Non-pigmented ciliary epithelial cell (primary cell): ENCODE data around the gene SP2.
A peak's percentile ranks its signal among the peaks of the same experiment; 100 is the strongest.

Experiments
- DNase-seq: peaks from one replicate; pipeline ENCODE4 v3.0.0-alpha.2; 2010; ENCODE audit warnings: low read depth

SP2 gene

DNA sequence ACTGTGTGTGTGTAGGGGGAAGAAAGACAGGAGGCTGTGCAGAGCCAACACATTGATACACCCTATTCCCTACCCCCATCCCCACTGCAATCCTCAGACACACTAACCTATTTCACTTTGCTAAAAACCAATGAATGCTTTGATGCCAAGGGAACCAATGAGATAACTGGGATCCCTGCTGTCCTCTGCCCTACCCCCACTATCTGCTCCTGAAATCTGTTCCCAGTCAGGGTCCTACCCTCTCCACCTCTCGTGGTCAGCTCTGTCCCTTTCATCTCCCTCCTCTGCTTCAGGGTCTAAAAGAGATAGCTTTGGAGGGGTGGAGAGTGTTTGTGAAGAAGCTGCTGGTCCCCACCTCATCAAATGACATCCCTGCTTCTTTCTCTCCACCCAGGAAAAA, 26.0 kb upstream of the SP2 start:
- DNase-seq = no peak

- no peak for DNase-seq
Observed at GRCh38 chr17:47871048-47871447, 25.0 kb upstream of the SP2 start.

DNA sequence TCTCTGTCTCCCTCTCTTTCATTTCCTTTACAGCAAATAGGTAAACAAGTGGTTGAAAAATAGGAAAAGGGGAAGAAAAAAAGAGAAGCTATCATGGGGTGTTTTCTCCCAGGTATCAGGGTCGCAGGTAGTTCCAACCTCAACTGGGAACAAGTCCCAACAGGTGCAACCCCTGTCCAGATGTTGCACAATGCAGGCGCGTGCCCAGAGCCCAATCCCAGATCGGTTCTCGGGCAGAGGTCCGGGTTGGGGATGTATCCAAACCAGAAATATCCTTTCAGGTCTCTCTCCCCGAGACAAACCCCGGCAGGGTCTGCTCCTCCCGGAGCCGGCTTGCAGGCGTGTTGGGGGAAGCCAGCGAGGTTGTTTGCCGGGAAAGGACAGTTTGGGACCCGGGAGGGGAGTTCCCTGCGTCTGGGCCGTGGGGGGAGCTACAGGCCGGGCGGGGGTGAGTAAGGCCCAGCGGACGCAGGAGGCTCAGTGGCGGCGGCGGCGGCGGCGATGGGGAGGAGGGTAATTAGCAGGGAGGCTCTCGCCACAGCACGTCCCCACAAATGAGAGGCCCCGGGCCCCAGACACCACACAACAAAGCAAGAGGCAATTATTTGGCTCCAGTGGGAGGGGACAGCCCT, 23.9 kb upstream of the SP2 start:
- no peak for DNase-seq

GRCh38 chr17:47872651-47873161, 23.3 kb upstream of the SP2 start:
- DNase-seq = no peak

- DNase-seq = no peak
Observed at GRCh38 chr17:47873200-47874090, 22.6 kb upstream of the SP2 start.

GRCh38 chr17:47875011-47875985, 20.7 kb upstream of the SP2 start:
- DNase-seq = no peak

GRCh38 chr17:47877368-47878034, 18.5 kb upstream of the SP2 start:
- no peak for DNase-seq

- DNase-seq = no peak
Observed at GRCh38 chr17:47878203-47879027, 17.6 kb upstream of the SP2 start.

- DNase-seq = peak; percentile 43
Observed at GRCh38 chr17:47879028-47879585, 16.9 kb upstream of the SP2 start.

GRCh38 chr17:47879776-47880454, 16.1 kb upstream of the SP2 start:
- no peak for DNase-seq

DNA sequence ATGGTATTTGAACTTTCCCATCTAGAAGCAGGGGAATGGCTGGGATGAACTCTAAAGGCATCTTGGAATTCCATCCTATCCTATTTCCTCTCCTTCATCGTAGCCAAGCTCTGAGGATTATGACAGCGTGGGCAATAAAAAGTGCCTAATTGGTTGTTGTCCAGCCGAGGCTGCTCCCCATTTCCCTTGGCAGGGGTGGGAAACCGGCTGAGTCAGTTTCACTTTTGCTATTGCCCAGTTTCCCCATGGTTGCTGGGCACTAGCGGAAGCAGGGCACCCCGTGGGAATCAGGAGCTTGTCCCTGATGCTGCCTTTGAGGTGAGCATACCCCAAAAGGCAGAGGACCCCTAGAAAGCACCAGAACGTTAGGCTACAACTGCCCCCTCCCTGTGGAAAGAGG, 13.8 kb upstream of the SP2 start:
- DNase-seq = no peak

GRCh38 chr17:47882695-47883588, 13.1 kb upstream of the SP2 start:
- DNase-seq = no peak

DNA sequence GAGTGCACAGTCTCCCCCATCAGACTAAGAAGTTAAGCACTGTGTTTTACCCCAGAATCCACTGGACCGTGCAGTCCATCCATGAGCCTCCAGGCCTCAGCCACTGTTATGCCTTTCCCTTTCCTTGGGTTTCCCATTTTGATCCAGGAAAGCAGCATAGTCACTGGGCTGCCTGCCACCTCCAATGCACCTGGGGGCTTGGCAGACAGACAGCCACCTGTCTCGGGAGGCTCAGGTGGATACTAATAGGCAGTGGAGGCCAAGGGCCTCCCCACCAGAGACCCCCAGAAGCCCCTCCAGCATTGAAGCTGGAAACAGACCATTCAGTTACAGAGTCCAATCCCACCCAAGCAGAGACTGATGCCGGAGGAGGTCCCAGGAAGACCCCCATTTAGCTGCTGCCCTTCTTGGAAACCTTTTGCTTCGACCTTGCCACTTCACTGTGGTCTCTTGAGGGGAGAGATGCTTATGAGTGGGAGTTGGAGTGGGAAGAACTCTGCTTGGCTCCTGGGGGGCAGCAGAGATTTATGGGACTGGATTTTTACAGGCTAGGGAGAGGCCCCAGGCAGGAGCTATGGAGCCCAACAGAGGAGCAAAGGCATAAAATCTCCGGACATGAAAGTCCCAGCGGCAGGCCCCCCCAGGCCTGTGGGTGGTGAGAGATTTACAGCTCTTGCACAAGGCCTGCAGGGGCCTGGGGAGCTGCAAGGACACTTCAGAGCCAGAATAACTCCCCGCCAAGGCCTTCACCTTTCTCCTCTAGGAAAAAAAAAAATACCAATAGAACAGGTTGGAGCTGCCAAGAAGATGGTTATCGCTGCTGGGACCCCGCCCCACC, 12.2 kb upstream of the SP2 start:
- DNase-seq = no peak

GRCh38 chr17:47884427-47884740, 11.7 kb upstream of the SP2 start:
- DNase-seq = no peak

GRCh38 chr17:47884905-47885730, 10.9 kb upstream of the SP2 start:
- DNase-seq = no peak

DNA sequence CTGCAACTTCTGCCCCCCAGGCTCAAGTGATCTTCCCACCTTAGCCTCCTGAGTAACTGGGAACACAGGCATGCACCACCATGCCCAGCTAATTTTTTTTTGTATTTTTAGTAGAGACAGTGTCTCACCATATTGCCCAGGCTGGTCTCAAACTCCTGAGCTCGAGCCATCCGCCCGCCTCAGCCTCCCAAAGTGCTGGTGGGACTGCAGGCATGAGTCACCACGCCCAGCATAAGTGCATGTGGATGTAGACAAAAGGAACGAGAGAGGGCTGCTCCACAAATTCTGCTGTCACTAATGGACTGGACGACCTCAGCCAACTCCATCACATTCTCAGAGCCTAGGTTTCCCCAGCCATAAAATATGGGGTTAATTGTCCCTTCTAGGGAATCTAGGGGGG, 7.7 kb upstream of the SP2 start:
- DNase-seq = no peak
